ENCODE data around the gene NECAB3.

DNA sequence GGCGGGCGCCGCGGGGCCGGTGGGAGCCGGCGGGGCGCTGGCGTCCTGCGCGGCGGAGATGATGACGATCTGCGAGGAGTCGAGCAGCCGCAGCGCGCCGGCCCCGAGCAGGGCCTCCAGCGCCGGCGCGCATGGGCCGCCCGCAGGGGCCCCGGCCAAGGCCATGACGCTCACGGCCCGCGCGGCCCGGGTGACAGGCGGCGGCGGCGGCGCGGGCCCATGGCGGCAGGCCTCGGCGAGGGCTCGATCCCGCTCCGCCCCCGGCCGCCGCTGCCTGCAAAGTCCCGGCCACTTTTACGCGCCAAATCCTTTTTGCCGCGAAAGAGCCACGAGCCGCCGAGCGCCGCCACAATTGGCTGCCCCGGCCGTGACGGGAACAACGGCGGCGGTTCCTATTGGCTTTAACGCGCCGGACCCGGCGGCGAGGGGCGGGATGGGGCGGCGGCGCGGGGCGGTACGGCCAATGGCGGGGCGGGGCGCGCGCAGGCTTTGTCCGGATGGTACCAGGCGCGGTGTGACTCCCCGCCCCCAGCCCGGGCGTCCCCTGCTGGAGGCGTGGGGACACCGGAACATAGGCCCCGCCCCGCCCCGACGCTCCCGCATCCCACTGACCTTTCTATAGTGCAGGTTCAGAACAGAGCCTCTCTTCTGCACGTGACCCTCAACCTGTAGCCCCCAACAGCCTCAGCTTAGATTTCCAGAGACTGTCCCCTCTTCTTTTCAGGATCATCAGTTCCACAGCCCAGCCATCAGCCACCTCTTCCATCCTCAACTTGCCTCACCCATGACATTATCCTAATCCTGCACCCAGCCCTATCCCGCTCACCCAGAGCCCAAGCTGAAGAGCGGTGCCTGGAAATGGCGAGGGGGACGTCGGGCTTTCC is 12.1 kb upstream of the NECAB3 start, which contains the start of gene E2F1:
- TF ChIP-seq, protein P1, sequence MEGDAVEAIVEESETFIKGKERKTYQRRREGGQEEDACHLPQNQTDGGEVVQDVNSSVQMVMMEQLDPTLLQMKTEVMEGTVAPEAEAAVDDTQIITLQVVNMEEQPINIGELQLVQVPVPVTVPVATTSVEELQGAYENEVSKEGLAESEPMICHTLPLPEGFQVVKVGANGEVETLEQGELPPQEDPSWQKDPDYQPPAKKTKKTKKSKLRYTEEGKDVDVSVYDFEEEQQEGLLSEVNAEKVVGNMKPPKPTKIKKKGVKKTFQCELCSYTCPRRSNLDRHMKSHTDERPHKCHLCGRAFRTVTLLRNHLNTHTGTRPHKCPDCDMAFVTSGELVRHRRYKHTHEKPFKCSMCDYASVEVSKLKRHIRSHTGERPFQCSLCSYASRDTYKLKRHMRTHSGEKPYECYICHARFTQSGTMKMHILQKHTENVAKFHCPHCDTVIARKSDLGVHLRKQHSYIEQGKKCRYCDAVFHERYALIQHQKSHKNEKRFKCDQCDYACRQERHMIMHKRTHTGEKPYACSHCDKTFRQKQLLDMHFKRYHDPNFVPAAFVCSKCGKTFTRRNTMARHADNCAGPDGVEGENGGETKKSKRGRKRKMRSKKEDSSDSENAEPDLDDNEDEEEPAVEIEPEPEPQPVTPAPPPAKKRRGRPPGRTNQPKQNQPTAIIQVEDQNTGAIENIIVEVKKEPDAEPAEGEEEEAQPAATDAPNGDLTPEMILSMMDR (IDR thresholded peaks at IDR 0.05), result peak; percentile 49 to 69 (median 60)
- TF ChIP-seq POLR2AphosphoS5 (IDR thresholded peaks at IDR 0.05), result peak; percentile 20 to 62
